ENCODE results near the gene NEAT1. TPM values are rescaled to one million over a fixed set of nuclear protein-coding genes. Genes with fewer than 3 reads are reported as not detected.

Gene NEAT1
- total RNA-seq, 1 donor from 2014 or later = 333 TPM

DNA sequence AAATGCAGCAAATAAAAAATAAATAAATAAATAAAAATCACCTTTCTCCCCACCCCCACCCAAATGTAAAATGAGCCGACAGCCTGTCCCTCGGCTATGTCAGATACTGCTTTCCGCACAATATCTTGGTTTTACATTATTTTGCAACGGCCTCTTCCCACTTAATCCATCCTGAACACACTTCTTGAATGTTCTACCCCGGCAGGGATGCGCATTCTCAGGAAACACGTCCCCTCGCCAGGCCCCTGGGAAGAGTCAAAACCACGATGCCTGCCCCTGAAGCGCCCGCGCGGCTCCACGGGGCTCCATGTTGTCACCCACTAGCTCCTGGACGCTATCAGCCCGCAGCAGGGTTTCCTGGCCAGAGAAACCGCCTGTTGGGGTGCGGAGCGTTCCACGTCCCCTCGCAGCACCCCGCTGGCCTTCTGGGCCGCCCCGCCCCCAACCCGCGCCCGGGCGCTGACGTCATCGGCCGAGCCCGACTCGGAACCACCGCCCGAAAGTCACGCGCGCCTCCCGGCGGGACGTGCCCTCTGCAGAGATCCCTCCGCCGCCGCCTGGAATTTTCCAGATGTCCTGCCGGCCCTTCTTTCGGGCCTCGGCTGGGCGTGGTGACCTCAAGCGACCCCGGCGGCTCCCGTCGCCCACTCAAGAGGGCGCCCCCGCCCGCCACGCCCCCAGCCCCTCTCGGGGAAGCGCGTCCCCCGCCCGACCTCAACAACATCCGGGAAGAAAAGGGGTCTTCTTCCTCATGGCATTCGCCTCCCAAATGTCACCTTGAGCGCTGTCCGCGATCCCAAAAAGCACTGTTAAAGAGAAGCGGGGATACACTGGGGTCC lies 585 bp upstream of the NEAT1 start:
- DNase-seq (ENCODE audit: low spot score) = peak; percentile 98
- H3K4me3 Mint-ChIP-seq (ENCODE audit: unreplicated experiment) = peak overlapping the region; percentile 82
- peaks cover 87% of the 10 kb centered on the region for H3K4me1 Mint-ChIP-seq (ENCODE audit: low read depth)
- TF ChIP-seq, protein P1, sequence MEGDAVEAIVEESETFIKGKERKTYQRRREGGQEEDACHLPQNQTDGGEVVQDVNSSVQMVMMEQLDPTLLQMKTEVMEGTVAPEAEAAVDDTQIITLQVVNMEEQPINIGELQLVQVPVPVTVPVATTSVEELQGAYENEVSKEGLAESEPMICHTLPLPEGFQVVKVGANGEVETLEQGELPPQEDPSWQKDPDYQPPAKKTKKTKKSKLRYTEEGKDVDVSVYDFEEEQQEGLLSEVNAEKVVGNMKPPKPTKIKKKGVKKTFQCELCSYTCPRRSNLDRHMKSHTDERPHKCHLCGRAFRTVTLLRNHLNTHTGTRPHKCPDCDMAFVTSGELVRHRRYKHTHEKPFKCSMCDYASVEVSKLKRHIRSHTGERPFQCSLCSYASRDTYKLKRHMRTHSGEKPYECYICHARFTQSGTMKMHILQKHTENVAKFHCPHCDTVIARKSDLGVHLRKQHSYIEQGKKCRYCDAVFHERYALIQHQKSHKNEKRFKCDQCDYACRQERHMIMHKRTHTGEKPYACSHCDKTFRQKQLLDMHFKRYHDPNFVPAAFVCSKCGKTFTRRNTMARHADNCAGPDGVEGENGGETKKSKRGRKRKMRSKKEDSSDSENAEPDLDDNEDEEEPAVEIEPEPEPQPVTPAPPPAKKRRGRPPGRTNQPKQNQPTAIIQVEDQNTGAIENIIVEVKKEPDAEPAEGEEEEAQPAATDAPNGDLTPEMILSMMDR (IDR thresholded peaks at IDR 0.05) = peak; percentile 40
- peak overlapping the region; percentile 100 for H3K27ac Mint-ChIP-seq (ENCODE audit: unreplicated experiment)
- peaks cover 35% of the 10 kb centered on the region for H3K36me3 Mint-ChIP-seq (ENCODE audit: low read depth)
- H3K27me3 Mint-ChIP-seq (ENCODE audit: low read depth) = no peaks in the 10 kb centered on the region
- H3K9me3 Mint-ChIP-seq (ENCODE audit: low read depth) = no peaks in the 10 kb centered on the region

DNA sequence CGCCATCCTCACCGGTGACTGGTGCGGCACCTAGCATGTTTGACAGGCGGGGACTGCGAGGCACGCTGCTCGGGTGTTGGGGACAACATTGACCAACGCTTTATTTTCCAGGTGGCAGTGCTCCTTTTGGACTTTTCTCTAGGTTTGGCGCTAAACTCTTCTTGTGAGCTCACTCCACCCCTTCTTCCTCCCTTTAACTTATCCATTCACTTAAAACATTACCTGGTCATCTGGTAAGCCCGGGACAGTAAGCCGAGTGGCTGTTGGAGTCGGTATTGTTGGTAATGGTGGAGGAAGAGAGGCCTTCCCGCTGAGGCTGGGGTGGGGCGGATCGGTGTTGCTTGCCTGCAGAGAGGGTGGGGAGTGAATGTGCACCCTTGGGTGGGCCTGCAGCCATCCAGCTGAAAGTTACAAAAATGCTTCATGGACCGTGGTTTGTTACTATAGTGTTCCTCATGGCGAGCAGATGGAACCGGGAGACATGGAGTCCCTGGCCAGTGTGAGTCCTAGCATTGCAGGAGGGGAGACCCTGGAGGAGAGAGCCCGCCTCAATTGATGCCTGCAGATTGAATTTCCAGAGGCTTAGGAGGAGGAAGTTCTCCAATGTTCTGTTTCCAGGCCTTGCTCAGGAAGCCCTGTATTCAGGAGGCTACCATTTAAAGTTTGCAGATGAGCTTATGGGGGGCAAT lies 1.1 kb downstream of the NEAT1 start:
- TF ChIP-seq, protein P1 (IDR thresholded peaks at IDR 0.05) = no peak
- H3K27me3 Mint-ChIP-seq (ENCODE audit: low read depth) = no peaks in the 10 kb centered on the region
- no peaks in the 10 kb centered on the region for H3K9me3 Mint-ChIP-seq (ENCODE audit: low read depth)
- peak overlapping the region; percentile 100 for H3K27ac Mint-ChIP-seq (ENCODE audit: unreplicated experiment)
- H3K4me3 Mint-ChIP-seq (ENCODE audit: unreplicated experiment) = peak overlapping the region; percentile 82
- DNase-seq (ENCODE audit: low spot score) = no peak
- peaks cover 47% of the 10 kb centered on the region for H3K36me3 Mint-ChIP-seq (ENCODE audit: low read depth)
- H3K4me1 Mint-ChIP-seq (ENCODE audit: low read depth) = peaks cover 87% of the 10 kb centered on the region

DNA sequence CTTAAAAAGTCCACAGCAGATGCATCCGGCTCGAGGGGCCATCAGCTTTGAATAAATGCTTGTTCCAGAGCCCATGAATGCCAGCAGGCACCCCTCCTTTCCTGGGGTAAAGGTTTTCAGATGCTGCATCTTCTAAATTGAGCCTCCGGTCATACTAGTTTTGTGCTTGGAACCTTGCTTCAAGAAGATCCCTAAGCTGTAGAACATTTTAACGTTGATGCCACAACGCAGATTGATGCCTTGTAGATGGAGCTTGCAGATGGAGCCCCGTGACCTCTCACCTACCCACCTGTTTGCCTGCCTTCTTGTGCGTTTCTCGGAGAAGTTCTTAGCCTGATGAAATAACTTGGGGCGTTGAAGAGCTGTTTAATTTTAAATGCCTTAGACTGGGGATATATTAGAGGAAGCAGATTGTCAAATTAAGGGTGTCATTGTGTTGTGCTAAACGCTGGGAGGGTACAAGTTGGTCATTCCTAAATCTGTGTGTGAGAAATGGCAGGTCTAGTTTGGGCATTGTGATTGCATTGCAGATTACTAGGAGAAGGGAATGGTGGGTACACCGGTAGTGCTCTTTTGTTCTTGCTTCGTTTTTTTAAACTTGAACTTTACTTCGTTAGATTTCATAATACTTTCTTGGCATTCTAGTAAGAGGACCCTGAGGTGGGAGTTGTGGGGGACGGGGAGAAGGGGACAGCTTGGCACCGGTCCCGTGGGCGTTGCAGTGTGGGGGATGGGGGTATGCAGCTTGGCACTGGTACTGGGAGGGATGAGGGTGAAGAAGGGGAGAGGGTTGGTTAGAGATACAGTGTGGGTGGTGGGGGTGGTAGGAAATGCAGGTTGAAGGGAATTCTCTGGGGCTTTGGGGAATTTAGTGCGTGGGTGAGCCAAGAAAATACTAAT lies 1.9 kb downstream of the NEAT1 start:
- H3K36me3 Mint-ChIP-seq (ENCODE audit: low read depth) = peaks cover 48% of the 10 kb centered on the region

DNA sequence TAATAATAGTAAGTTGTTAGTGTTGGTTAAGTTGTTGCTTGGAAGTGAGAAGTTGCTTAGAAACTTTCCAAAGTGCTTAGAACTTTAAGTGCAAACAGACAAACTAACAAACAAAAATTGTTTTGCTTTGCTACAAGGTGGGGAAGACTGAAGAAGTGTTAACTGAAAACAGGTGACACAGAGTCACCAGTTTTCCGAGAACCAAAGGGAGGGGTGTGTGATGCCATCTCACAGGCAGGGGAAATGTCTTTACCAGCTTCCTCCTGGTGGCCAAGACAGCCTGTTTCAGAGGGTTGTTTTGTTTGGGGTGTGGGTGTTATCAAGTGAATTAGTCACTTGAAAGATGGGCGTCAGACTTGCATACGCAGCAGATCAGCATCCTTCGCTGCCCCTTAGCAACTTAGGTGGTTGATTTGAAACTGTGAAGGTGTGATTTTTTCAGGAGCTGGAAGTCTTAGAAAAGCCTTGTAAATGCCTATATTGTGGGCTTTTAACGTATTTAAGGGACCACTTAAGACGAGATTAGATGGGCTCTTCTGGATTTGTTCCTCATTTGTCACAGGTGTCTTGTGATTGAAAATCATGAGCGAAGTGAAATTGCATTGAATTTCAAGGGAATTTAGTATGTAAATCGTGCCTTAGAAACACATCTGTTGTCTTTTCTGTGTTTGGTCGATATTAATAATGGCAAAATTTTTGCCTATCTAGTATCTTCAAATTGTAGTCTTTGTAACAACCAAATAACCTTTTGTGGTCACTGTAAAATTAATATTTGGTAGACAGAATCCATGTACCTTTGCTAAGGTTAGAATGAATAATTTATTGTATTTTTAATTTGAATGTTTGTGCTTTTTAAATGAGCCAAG lies 2.7 kb downstream of the NEAT1 start:
- Mint-ChIP-seq H3K27ac (ENCODE audit: unreplicated experiment) (peak overlapping the region; percentile 100), H3K27me3 (ENCODE audit: low read depth) (no peaks in the 10 kb centered on the region), H3K4me1 (ENCODE audit: low read depth) (peaks cover 86% of the 10 kb centered on the region), H3K9me3 (ENCODE audit: low read depth) (no peaks in the 10 kb centered on the region), H3K4me3 (ENCODE audit: unreplicated experiment) (peak overlapping the region; percentile 82), H3K36me3 (ENCODE audit: low read depth) (peaks cover 50% of the 10 kb centered on the region)
- DNase-seq (ENCODE audit: low spot score) = no peak
- TF ChIP-seq, protein P1 (IDR thresholded peaks at IDR 0.05) = peak; percentile 45

More for the DNA sequence above, 1.9 kb downstream of the NEAT1 start:
- H3K27me3 Mint-ChIP-seq (ENCODE audit: low read depth) = no peaks in the 10 kb centered on the region
- no peak for DNase-seq (ENCODE audit: low spot score)
- H3K4me1 Mint-ChIP-seq (ENCODE audit: low read depth) = peaks cover 86% of the 10 kb centered on the region
- peak overlapping the region; percentile 82 for H3K4me3 Mint-ChIP-seq (ENCODE audit: unreplicated experiment)
- TF ChIP-seq, protein P1 (IDR thresholded peaks at IDR 0.05) = no peak
- peak overlapping the region; percentile 100 for H3K27ac Mint-ChIP-seq (ENCODE audit: unreplicated experiment)
- H3K9me3 Mint-ChIP-seq (ENCODE audit: low read depth) = no peaks in the 10 kb centered on the region
